Muscle of leg (tissue), 11 donors: ENCODE measurements around the gene IRF2. TPM values are rescaled to one million over a fixed set of nuclear protein-coding genes. Genes with fewer than 3 reads are reported as not detected.
A peak's percentile ranks its signal among the peaks of the same experiment; 100 is the strongest.

ENCODE experiments used
- DNase-seq: peaks from one replicate; pipeline ENCODE4 v3.0.0; 2013
- H3K27ac ChIP-seq: one replicate; pipeline ENCODE4 v1.5.1; 2013; ENCODE audit warnings: mild to moderate bottlenecking, low read length, control low read depth
- H3K27me3 ChIP-seq: one replicate; pipeline ENCODE4 v1.6.1; 2013; ENCODE audit warnings: low read length; ENCODE audit not compliant: control insufficient read depth, insufficient read depth
- H3K36me3 ChIP-seq: one replicate; pipeline ENCODE4 v1.6.1; 2013; ENCODE audit warnings: low read length; ENCODE audit not compliant: control insufficient read depth, insufficient read depth
- H3K4me1 ChIP-seq: one replicate; pipeline ENCODE4 v1.6.1; 2013; ENCODE audit warnings: low read length; ENCODE audit not compliant: control insufficient read depth, insufficient read depth
- H3K4me3 ChIP-seq: one replicate; pipeline ENCODE4 v1.5.1; 2013; ENCODE audit warnings: low read length, control low read depth
- H3K9me3 ChIP-seq: replicated peaks from 2 replicates; pipeline ENCODE4 v1.6.1; 2013; ENCODE audit warnings: low read depth, low read length; ENCODE audit not compliant: control insufficient read depth
- WGBS: methylation state at CpG from one replicate; pipeline ENCODE4 v1.1.5; 2013; ENCODE audit warnings: missing lambda C conversion rate; ENCODE audit not compliant: insufficient coverage; 5-methylcytosine and 5-hydroxymethylcytosine counted together
- polyA plus RNA-seq, 8 donors: library from polyadenylated mRNA; unstranded; fragments of 120-200 nt; gene quantifications; one replicate each; pipeline versions ENCODE4 v1.2.1 to v1.2.3, GENCODE V29; 2013; ENCODE audit warnings: inconsistent platforms in 1 of 8, low replicate concordance in 1 of 8; ENCODE audit not compliant: insufficient read length in 8 of 8, insufficient read depth in 1 of 8
- total RNA-seq: library from RNA; stranded (reverse); fragments of 120-200 nt; gene quantifications from one replicate; pipeline ENCODE4 v1.2.4, GENCODE V29; 2013

Gene IRF2
- total and polyA plus RNA-seq, 9 donors = 14.8 to 19.4 (median 17.7) TPM

GRCh38 chr4:184423003-184423686, 51.2 kb downstream of the IRF2 start:
- 90% methylated on average over 11 of the region's 13 CpGs for WGBS
- Histone ChIP-seq H3K27ac (no peak overlapping the region), H3K4me3 (no peak overlapping the region), H3K9me3 (peaks cover 8% of the 10 kb centered on the region), H3K36me3 (peaks cover 49% of the 10 kb centered on the region), H3K27me3 (no peaks in the 10 kb centered on the region), H3K4me1 (no peaks in the 10 kb centered on the region)
- DNase-seq = no peak

DNA sequence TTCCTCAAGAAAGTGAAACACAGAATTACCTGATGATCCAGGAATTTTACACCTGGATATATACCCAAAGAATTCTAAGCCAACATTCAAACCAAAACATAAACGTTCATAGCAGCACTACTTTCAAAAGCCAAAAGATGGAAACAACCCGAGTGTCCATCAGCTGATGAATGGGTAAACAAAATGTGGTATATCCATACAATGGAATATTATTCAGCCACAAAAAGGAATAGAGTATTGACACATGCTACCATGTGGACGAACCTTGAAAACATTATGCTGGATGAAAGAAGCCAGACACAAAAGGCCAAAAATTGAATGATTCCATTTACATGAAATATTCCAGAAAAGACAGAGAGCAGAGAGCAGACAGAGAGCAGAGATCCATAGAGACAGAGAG, 52.0 kb downstream of the IRF2 start:
- no peak for DNase-seq
- H3K27me3 ChIP-seq = no peaks in the 10 kb centered on the region
- WGBS = 40% methylated on average over 1 of the region's 3 CpGs
- peaks cover 50% of the 10 kb centered on the region for H3K36me3 ChIP-seq
- no peak overlapping the region for H3K27ac ChIP-seq
- peaks cover 5% of the 10 kb centered on the region for H3K4me1 ChIP-seq
- no peak overlapping the region for H3K4me3 ChIP-seq
- H3K9me3 ChIP-seq = peaks cover 8% of the 10 kb centered on the region

DNA sequence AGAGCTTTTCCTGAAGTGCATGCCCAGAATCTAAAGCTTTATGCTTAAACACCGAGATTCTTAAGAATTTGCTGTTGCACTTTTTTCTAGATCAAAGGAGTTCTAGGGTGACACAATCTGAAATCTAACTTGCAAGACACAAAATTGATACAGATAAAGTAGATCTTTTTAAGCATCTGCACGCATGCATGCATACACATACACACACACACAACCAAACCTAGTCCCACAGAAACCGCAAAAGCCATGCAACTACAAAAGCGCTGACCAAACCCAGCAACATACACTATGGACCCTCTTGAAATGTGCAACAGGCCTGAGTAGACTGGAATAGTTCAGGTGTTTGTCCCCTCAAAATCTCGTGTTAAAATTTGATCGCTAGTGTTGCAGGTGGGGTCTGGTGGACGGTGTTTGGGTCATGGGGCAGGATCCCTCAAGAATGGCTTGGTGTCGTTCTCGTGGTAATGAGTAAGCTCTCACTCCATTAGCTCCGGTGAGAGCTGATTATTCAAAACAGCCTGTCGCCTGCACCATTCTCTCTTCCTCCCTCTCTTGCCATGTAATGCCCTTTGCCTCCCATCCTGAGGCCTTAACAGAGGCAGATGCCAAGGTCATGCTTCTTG, 52.7 kb downstream of the IRF2 start:
- Histone ChIP-seq H3K27ac (no peak overlapping the region), H3K4me3 (no peak overlapping the region), H3K27me3 (no peaks in the 10 kb centered on the region), H3K36me3 (peaks cover 45% of the 10 kb centered on the region), H3K4me1 (peaks cover 6% of the 10 kb centered on the region), H3K9me3 (peaks cover 8% of the 10 kb centered on the region)
- DNase-seq = no peak
- WGBS = 94% methylated on average over 5 of the region's 11 CpGs

- H3K4me3 ChIP-seq = no peak overlapping the region
- WGBS = 80% methylated on average over 1 of the region's 5 CpGs
- no peaks in the 10 kb centered on the region for H3K27me3 ChIP-seq
- H3K4me1 ChIP-seq = peaks cover 6% of the 10 kb centered on the region
- H3K9me3 ChIP-seq = peaks cover 8% of the 10 kb centered on the region
- H3K27ac ChIP-seq = no peak overlapping the region
- peaks cover 40% of the 10 kb centered on the region for H3K36me3 ChIP-seq
- no peak for DNase-seq
Measured at GRCh38 chr4:184420881-184421416, 53.4 kb downstream of the IRF2 start.

DNA sequence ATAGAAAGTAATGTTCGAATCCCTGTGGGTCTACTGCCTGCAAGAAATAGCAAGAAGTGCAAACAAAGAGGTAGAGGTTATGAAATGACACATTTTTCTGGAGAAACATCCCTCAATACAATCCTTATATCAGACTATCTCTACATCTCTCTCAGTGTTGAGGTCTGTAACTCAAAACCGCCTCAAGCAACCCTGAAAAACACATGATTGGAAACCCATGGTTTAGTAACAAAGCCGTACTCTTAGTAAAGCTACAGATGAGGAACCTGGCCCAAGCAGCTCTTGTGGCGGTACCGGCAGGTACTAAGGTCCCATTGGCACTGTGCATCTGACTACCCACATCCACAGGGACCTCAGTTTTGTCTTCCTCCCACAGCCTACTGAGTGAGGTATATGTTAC, 53.9 kb downstream of the IRF2 start:
- Histone ChIP-seq H3K36me3 (peaks cover 41% of the 10 kb centered on the region), H3K27me3 (no peaks in the 10 kb centered on the region), H3K4me1 (peaks cover 6% of the 10 kb centered on the region), H3K27ac (no peak overlapping the region), H3K9me3 (peaks cover 8% of the 10 kb centered on the region), H3K4me3 (no peak overlapping the region)
- WGBS = 100% methylated on average over 2 of the region's 5 CpGs
- DNase-seq = no peak

DNA sequence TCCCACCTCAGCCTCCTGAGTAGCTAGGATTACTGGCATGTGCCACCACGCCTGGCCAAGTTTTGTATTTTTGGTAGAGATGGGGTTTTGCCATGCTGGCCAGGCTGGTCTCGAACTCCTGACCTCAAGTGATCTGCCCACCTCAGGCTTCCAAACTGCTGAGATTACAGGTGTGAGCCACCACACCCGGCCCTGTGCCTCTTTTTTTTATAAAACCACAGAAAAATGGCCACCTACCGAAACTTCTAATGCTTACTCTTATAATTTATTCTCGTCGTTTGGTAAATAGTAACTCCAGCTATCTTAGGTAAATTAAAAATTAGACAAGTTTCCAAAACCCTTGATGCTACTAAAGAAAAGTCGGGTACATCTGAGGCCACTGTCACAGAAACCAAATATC, 54.4 kb downstream of the IRF2 start:
- Histone ChIP-seq H3K36me3 (peaks cover 41% of the 10 kb centered on the region), H3K4me1 (peaks cover 6% of the 10 kb centered on the region), H3K27me3 (no peaks in the 10 kb centered on the region), H3K27ac (no peak overlapping the region), H3K9me3 (peaks cover 8% of the 10 kb centered on the region), H3K4me3 (no peak overlapping the region)
- 92% methylated on average over 2 of the region's 7 CpGs for WGBS
- no peak for DNase-seq

- Histone ChIP-seq H3K36me3 (peaks cover 37% of the 10 kb centered on the region), H3K9me3 (peaks cover 4% of the 10 kb centered on the region), H3K27me3 (no peaks in the 10 kb centered on the region), H3K4me3 (no peak overlapping the region), H3K4me1 (peaks cover 6% of the 10 kb centered on the region), H3K27ac (peak overlapping the region; percentile 80)
- peak; percentile 32 for DNase-seq
- 61% methylated on average over 4 of the region's 8 CpGs for WGBS
Measured at GRCh38 chr4:184417802-184418511, 56.4 kb downstream of the IRF2 start.

DNA sequence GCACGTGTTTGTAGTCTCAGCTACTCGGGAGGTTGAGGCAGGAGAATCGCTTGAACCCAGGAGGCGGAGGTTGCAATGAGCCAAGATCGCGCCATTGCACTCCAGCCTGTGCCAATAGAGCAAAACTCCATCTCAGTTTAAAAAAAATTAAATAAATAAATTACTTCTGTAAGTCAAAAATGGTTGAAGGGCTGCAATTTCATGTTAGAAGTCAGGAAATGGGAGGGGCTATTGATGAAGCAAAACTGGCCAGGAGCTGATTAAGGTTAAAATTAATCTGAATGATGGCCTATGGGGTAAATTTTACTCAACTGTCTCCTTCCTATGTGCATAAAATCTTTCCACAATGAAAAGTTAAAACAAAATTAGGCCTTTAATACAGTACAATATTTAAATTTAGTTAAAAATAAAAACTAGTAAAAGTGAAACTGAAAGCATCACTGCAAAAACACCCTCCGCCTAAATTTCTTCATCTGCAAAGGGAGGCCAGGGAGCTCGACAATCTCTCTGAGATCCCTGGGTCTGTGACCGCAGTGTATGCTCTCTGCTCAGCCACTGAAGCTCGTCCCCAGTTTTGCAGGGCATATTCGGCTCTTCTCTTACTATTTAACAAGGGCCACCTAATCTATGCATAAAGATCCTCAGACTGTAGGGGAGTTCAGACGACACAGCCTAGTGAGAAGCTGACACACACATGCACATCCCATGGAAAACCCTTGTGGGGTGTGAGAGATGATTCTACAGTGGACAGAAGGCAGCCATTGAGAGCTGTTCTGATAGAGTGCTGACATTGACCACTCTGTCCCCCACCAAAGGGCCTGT, 57.2 kb downstream of the IRF2 start:
- DNase-seq = peak; percentile 52
- Histone ChIP-seq H3K9me3 (no peaks in the 10 kb centered on the region), H3K4me1 (peaks cover 6% of the 10 kb centered on the region), H3K36me3 (peaks cover 37% of the 10 kb centered on the region), H3K27me3 (no peaks in the 10 kb centered on the region), H3K27ac (peak overlapping the region; percentile 80), H3K4me3 (no peak overlapping the region)
- 39% methylated on average over 4 of the region's 12 CpGs for WGBS

GRCh38 chr4:184415071-184415470, 59.3 kb downstream of the IRF2 start:
- no peaks in the 10 kb centered on the region for H3K9me3 ChIP-seq
- H3K27ac ChIP-seq = no peak overlapping the region
- H3K36me3 ChIP-seq = peaks cover 39% of the 10 kb centered on the region
- H3K4me1 ChIP-seq = peaks cover 6% of the 10 kb centered on the region
- WGBS = 91% methylated on average over 5 of the region's 6 CpGs
- DNase-seq = no peak
- no peaks in the 10 kb centered on the region for H3K27me3 ChIP-seq
- H3K4me3 ChIP-seq = no peak overlapping the region
